ENCODE results near the gene DNAJB14.

Gene DNAJB14

DNA sequence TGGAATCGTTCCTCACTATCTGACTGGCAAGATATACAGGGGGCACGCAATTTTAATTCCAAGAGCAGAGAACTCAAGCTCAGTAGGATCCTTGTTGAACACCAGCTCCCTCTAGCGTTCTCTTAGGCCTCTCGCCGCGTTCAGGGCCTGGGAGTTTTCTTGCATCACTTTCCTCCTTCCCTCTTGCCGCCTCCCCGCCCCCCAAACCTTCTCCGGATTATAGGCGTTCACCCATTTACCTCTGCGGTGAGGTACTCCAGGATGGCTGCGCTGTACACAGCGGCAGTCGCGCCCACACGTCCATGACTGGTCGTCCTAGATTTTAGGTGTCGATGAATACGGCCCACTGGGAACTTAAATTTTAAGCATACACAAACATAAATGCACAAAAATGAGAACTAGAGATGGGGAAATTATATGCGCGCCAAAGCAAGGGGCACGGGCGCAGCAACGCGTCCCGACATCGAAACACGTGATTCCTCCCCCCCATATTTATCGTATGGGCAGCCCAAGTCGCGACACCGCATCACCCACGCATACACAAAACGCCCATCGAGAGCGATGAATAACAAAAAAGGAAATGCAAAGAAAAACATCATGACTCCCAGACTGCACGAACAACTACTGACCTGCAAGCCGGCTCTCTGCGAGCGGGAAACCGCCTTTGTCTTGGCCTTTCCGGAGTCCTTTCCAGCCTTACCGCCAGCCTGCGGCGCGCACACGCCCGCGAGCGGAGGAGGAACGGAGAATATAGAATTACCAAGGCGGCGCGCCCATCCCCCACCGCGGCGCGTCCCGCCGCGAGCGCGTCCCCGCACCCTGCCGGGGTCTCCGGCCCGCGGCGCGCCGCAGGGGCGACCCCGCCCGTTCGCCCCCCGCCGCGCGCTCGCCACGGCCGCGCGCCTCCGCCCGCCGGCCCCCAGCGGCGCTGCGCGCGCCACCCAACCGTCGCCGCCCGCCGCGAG lies 2.9 kb upstream of the DNAJB14 start:
- Histone ChIP-seq H2BK120ac (ENCODE audit: low read depth, low read length) (no peak overlapping the region), H3K4me1 (ENCODE audit: control insufficient read depth in 2 of 2, insufficient read depth in 1 of 2, low read depth in 1 of 2, low read length in 2 of 2) (peaks cover 2 to 19% of the 10 kb centered on the region in 2 donors), H3K4ac (ENCODE audit: low read length) (no peak overlapping the region), H3K27me3 (ENCODE audit: control insufficient read depth in 3 of 3, insufficient read depth in 3 of 3, low read depth in 1 of 3, low read length in 3 of 3) (no peaks in the 10 kb centered on the region), H2AFZ (ENCODE audit: low read length) (peak overlapping the region; percentile 76), H2AK5ac (ENCODE audit: low read depth, low read length) (peak overlapping the region; percentile 42), H3K9ac (ENCODE audit: low read depth, low read length, poor library complexity) (peak overlapping the region; percentile 91), H3K18ac (ENCODE audit: low read length) (peak overlapping the region; percentile 97), H3K27ac (replicated peaks; ENCODE audit: low read length) (peak overlapping the region; percentile 98), H2BK15ac (ENCODE audit: low read length) (peak overlapping the region; percentile 60), H4K91ac (ENCODE audit: low read depth, low read length, poor library complexity) (peak overlapping the region; percentile 87), H3K4me3 (ENCODE audit: low read length in 2 of 2) (peak overlapping the region; percentile 71 to 86), H2BK5ac (ENCODE audit: low read length) (peak overlapping the region; percentile 98), H3K23ac (ENCODE audit: low read depth, low read length, poor library complexity) (peak overlapping the region; percentile 52), H3K4me2 (ENCODE audit: insufficient read depth, low read length, poor library complexity, severe bottlenecking) (peak overlapping the region; percentile 47), H3K9me3 (replicated peaks in 1 of 2; ENCODE audit: control insufficient read depth in 2 of 2, insufficient read depth in 1 of 2, low read depth in 1 of 2, low read length in 2 of 2) (peaks cover 0 to 3% of the 10 kb centered on the region in 2 donors), H3K14ac (ENCODE audit: low read length) (peak overlapping the region; percentile 72), H3K36me3 (replicated peaks in 1 of 2; ENCODE audit: control insufficient read depth in 2 of 2, insufficient read depth in 2 of 2, low read length in 2 of 2) (peaks cover 6 to 31% of the 10 kb centered on the region in 2 donors), H4K8ac (ENCODE audit: low read depth, low read length) (no peak overlapping the region), H2BK12ac (ENCODE audit: low read length) (no peak overlapping the region), H3K79me1 (ENCODE audit: low read depth, low read length) (no peaks in the 10 kb centered on the region)
- no CpG with 5 or more reads among the region's 98 CpGs for WGBS, 2 donors (ENCODE audit: extremely low coverage in 2 of 2, insufficient read length in 2 of 2, insufficient replicate concordance in 1 of 2)
- DNase-seq (ENCODE audit: low spot score), result peak; percentile 90

DNA sequence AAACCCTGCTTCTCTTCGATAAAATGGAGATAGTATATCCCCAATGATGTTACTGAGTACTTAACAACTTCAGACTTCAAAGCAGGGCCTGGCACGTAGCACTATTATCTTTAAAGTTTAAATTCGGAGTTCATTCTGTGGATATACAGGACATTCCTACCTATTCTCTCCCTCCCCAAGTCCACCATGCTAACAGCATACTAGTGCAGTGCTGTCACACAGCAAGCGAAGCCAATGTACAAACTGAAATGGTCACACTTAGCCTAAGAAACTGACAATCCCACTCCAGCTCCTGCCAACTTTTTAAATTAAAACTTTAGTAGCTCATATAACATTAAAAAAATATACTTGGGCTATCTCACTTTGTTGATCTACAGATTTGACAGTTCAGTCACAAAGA lies 1.2 kb upstream of the DNAJB14 start:
- Histone ChIP-seq H3K4me2 (ENCODE audit: insufficient read depth, low read length, poor library complexity, severe bottlenecking) (peak overlapping the region; percentile 26), H3K14ac (ENCODE audit: low read length) (no peak overlapping the region), H4K91ac (ENCODE audit: low read depth, low read length, poor library complexity) (no peak overlapping the region), H3K18ac (ENCODE audit: low read length) (no peak overlapping the region), H2BK120ac (ENCODE audit: low read depth, low read length) (no peak overlapping the region), H2AK5ac (ENCODE audit: low read depth, low read length) (no peak overlapping the region), H2BK15ac (ENCODE audit: low read length) (no peak overlapping the region), H3K27me3 (ENCODE audit: control insufficient read depth in 3 of 3, insufficient read depth in 3 of 3, low read depth in 1 of 3, low read length in 3 of 3) (no peaks in the 10 kb centered on the region), H2BK12ac (ENCODE audit: low read length) (no peak overlapping the region), H3K4me1 (ENCODE audit: control insufficient read depth in 2 of 2, insufficient read depth in 1 of 2, low read depth in 1 of 2, low read length in 2 of 2) (peaks cover 2 to 19% of the 10 kb centered on the region in 2 donors), H3K9ac (ENCODE audit: low read depth, low read length, poor library complexity) (no peak overlapping the region), H3K9me3 (replicated peaks in 1 of 2; ENCODE audit: control insufficient read depth in 2 of 2, insufficient read depth in 1 of 2, low read depth in 1 of 2, low read length in 2 of 2) (peaks cover 0 to 12% of the 10 kb centered on the region in 2 donors), H3K36me3 (replicated peaks in 1 of 2; ENCODE audit: control insufficient read depth in 2 of 2, insufficient read depth in 2 of 2, low read length in 2 of 2) (peaks cover 6 to 44% of the 10 kb centered on the region in 2 donors), H3K4ac (ENCODE audit: low read length) (no peak overlapping the region), H3K79me1 (ENCODE audit: low read depth, low read length) (no peaks in the 10 kb centered on the region), H2BK5ac (ENCODE audit: low read length) (no peak overlapping the region), H4K8ac (ENCODE audit: low read depth, low read length) (no peak overlapping the region), H3K4me3 (ENCODE audit: low read length in 2 of 2) (no peak overlapping the region), H3K23ac (ENCODE audit: low read depth, low read length, poor library complexity) (no peak overlapping the region), H3K27ac (replicated peaks; ENCODE audit: low read length) (no peak overlapping the region), H2AFZ (ENCODE audit: low read length) (no peak overlapping the region)
- DNase-seq (ENCODE audit: low spot score), result no peak
- no CpG with 5 or more reads among the region's 4 CpGs for WGBS, 2 donors (ENCODE audit: extremely low coverage in 2 of 2, insufficient read length in 2 of 2, insufficient replicate concordance in 1 of 2)

DNA sequence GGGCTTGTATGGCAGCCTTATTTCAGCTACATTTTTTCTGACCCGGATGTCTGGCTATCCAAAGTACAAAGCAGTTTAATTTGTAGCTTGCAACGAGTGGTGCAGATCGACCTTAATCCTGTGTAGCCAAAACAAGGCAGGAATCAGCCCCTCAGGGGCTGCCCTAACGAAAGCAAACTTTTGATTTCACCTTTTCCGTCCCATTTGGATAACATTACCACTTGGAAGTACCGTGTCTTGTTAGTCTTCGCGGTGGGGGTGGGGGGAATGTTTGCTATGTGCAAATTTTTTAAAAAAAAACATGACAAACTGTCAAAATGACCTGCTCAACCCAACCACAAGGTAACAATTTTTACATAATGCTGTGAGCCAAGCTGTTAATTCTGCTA lies 766 bp upstream of the DNAJB14 start:
- Histone ChIP-seq H2BK120ac (ENCODE audit: low read depth, low read length) (no peak overlapping the region), H3K18ac (ENCODE audit: low read length) (no peak overlapping the region), H2AFZ (ENCODE audit: low read length) (peak overlapping the region; percentile 91), H4K91ac (ENCODE audit: low read depth, low read length, poor library complexity) (no peak overlapping the region), H3K4me3 (ENCODE audit: low read length in 2 of 2) (peak overlapping the region; percentile 73 to 83), H3K9ac (ENCODE audit: low read depth, low read length, poor library complexity) (no peak overlapping the region), H3K79me1 (ENCODE audit: low read depth, low read length) (no peaks in the 10 kb centered on the region), H3K14ac (ENCODE audit: low read length) (no peak overlapping the region), H3K23ac (ENCODE audit: low read depth, low read length, poor library complexity) (no peak overlapping the region), H3K4ac (ENCODE audit: low read length) (no peak overlapping the region), H3K4me1 (ENCODE audit: control insufficient read depth in 2 of 2, insufficient read depth in 1 of 2, low read depth in 1 of 2, low read length in 2 of 2) (peaks cover 2 to 19% of the 10 kb centered on the region in 2 donors), H3K27me3 (ENCODE audit: control insufficient read depth in 3 of 3, insufficient read depth in 3 of 3, low read depth in 1 of 3, low read length in 3 of 3) (no peaks in the 10 kb centered on the region), H2BK15ac (ENCODE audit: low read length) (no peak overlapping the region), H2BK5ac (ENCODE audit: low read length) (no peak overlapping the region), H4K8ac (ENCODE audit: low read depth, low read length) (no peak overlapping the region), H2AK5ac (ENCODE audit: low read depth, low read length) (no peak overlapping the region), H3K36me3 (replicated peaks in 1 of 2; ENCODE audit: control insufficient read depth in 2 of 2, insufficient read depth in 2 of 2, low read length in 2 of 2) (peaks cover 6 to 47% of the 10 kb centered on the region in 2 donors), H3K4me2 (ENCODE audit: insufficient read depth, low read length, poor library complexity, severe bottlenecking) (peak overlapping the region; percentile 60), H3K9me3 (replicated peaks in 1 of 2; ENCODE audit: control insufficient read depth in 2 of 2, insufficient read depth in 1 of 2, low read depth in 1 of 2, low read length in 2 of 2) (peaks cover 0 to 12% of the 10 kb centered on the region in 2 donors), H3K27ac (replicated peaks; ENCODE audit: low read length) (peak overlapping the region; percentile 93), H2BK12ac (ENCODE audit: low read length) (no peak overlapping the region)
- no peak for DNase-seq (ENCODE audit: low spot score)
- no CpG with 5 or more reads among the region's 8 CpGs for WGBS, 2 donors (ENCODE audit: extremely low coverage in 2 of 2, insufficient read length in 2 of 2, insufficient replicate concordance in 1 of 2)

DNA sequence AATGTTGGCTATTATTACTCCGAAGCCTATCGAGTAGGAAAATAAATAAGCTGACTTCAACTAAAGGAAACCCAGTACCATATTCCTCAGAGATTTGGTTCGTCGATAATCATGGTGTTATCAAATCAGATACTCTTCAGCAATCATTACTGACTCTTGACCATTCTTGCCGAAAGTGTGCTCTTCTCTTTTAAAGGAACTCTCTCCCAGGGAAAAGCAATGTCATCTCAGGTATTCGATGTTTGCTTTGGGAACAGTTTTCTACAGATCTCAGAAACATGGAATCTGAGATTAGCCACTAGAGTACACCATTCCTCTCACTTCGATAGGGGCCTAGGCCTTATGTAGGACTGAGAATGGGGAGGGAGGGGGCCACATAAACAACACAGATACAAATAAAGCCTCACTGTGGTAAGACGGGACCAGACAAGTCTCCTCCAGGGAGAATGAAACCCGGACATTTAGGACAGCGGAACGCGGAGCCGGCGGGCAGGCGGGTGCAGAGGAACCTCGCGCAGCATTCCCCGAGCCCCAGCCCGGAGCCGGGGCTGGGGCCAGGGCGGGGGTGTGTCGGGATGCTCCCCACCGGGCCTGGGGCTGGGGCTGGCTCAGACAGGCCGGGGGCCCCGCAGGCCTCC lies 581 bp downstream of the DNAJB14 start:
- peak overlapping the region; percentile 37 for H2AK5ac ChIP-seq (ENCODE audit: low read depth, low read length)
- peak overlapping the region; percentile 93 for H3K27ac ChIP-seq (replicated peaks; ENCODE audit: low read length)
- no peaks in the 10 kb centered on the region for H3K79me1 ChIP-seq (ENCODE audit: low read depth, low read length)
- H3K9me3 ChIP-seq (replicated peaks in 1 of 2; ENCODE audit: control insufficient read depth in 2 of 2, insufficient read depth in 1 of 2, low read depth in 1 of 2, low read length in 2 of 2), result peaks cover 0 to 18% of the 10 kb centered on the region in 2 donors
- no peak overlapping the region for H2BK12ac ChIP-seq (ENCODE audit: low read length)
- no peak overlapping the region for H3K4ac ChIP-seq (ENCODE audit: low read length)
- peaks cover 6 to 51% of the 10 kb centered on the region in 2 donors for H3K36me3 ChIP-seq (replicated peaks in 1 of 2; ENCODE audit: control insufficient read depth in 2 of 2, insufficient read depth in 2 of 2, low read length in 2 of 2)
- peak overlapping the region; percentile 92 for H3K9ac ChIP-seq (ENCODE audit: low read depth, low read length, poor library complexity)
- peaks cover 2 to 19% of the 10 kb centered on the region in 2 donors for H3K4me1 ChIP-seq (ENCODE audit: control insufficient read depth in 2 of 2, insufficient read depth in 1 of 2, low read depth in 1 of 2, low read length in 2 of 2)
- H2AFZ ChIP-seq (ENCODE audit: low read length), result peak overlapping the region; percentile 91
- DNase-seq (ENCODE audit: low spot score), result peak; percentile 9
- H2BK15ac ChIP-seq (ENCODE audit: low read length), result no peak overlapping the region
- no CpG with 5 or more reads among the region's 25 CpGs for WGBS, 2 donors (ENCODE audit: extremely low coverage in 2 of 2, insufficient read length in 2 of 2, insufficient replicate concordance in 1 of 2)
- peak overlapping the region; percentile 63 for H3K14ac ChIP-seq (ENCODE audit: low read length)
- peak overlapping the region; percentile 29 for H2BK5ac ChIP-seq (ENCODE audit: low read length)
- no peaks in the 10 kb centered on the region for H3K27me3 ChIP-seq (ENCODE audit: control insufficient read depth in 3 of 3, insufficient read depth in 3 of 3, low read depth in 1 of 3, low read length in 3 of 3)
- H3K4me2 ChIP-seq (ENCODE audit: insufficient read depth, low read length, poor library complexity, severe bottlenecking), result peak overlapping the region; percentile 60
- H3K18ac ChIP-seq (ENCODE audit: low read length), result peak overlapping the region; percentile 94
- H4K91ac ChIP-seq (ENCODE audit: low read depth, low read length, poor library complexity), result no peak overlapping the region
- peak overlapping the region; percentile 73 to 83 for H3K4me3 ChIP-seq (ENCODE audit: low read length in 2 of 2)
- H2BK120ac ChIP-seq (ENCODE audit: low read depth, low read length), result no peak overlapping the region
- no peak overlapping the region for H4K8ac ChIP-seq (ENCODE audit: low read depth, low read length)
- peak overlapping the region; percentile 50 for H3K23ac ChIP-seq (ENCODE audit: low read depth, low read length, poor library complexity)

Measured in neuronal stem cell (in vitro differentiated cells).